Measurements from ENCODE around the gene ARID1A.

DNA sequence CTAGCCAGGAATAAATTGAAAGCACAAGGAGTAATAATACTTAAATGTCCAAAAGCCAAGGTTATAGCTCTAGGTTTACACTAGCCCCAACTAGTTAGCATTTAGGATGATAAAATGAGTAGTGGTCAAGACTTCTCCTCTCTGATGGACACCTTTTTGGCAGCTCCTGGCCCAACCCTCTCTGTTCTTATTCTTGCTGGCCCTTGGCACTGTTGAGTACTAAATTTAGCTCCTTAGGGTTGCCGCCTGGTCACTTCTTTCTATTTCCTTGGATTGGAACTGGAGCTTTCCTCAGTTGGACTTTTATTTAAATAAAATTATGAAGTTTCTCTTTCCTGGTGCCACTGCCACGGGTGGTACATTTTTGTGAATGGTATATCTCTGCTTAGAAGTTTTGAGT is 28.3 kb downstream of the ARID1A start:
- TF ChIP-seq CTCF (IDR thresholded peaks at IDR 0.05) (no peak), POLR2A (IDR thresholded peaks at IDR 0.05) (no peak)

Measured in heart left ventricle (tissue), 13 donors.